GM23338 (cell line): ENCODE data around the gene MTHFSD. TPM values are rescaled to one million over a fixed set of nuclear protein-coding genes. Genes with fewer than 3 reads are reported as not detected.

Experiments used
- ATAC-seq: fragments of 200-7000 bp; cut with Tn5 transposase; 3 replicates; pipeline ENCODE4 v1.9.1; 2020
- DNase-seq: peaks from one replicate; pipeline ENCODE4 v3.0.0-alpha.2; 2015; ENCODE audit warnings: low spot score
- H2AFZ ChIP-seq: fragments of 200-600 bp; sonication (generic); 2 replicates; pipeline ENCODE4 v1.8.0; 2016; ENCODE audit warnings: antibody characterized with exemption, mild to moderate bottlenecking, moderate library complexity
- H3F3A ChIP-seq: fragments of 200-600 bp; sonication (generic); replicated peaks from 2 replicates; pipeline ENCODE4 v1.8.0; 2017; ENCODE audit warnings: antibody characterized with exemption, mixed run types, low read depth
- H3K27ac ChIP-seq: fragments of 200-600 bp; sonication (generic); 2 replicates; pipeline ENCODE4 v1.6.1; 2016; ENCODE audit warnings: low read depth
- H3K27me3 ChIP-seq: fragments of 200-600 bp; sonication (generic); 2 replicates; pipeline ENCODE4 v1.8.0; 2016; ENCODE audit warnings: mild to moderate bottlenecking, mixed run types, moderate library complexity; ENCODE audit not compliant: insufficient read depth
- H3K36me3 ChIP-seq: fragments of 200-600 bp; sonication (generic); 2 replicates; pipeline ENCODE4 v1.8.0; 2016; ENCODE audit warnings: mild to moderate bottlenecking; ENCODE audit not compliant: insufficient read depth
- H3K4me1 ChIP-seq: fragments of 200-600 bp; sonication (generic); 2 replicates; pipeline ENCODE4 v1.8.0; 2016; ENCODE audit warnings: mild to moderate bottlenecking, moderate library complexity; ENCODE audit not compliant: insufficient read depth
- H3K4me2 ChIP-seq: fragments of 200-600 bp; sonication (generic); 2 replicates; pipeline ENCODE4 v1.7.1; 2017; ENCODE audit warnings: mixed run types
- H3K4me3 ChIP-seq: fragments of 200-600 bp; sonication (generic); 2 replicates; pipeline ENCODE4 v1.6.1; 2016; ENCODE audit warnings: mixed run types
- H3K79me2 ChIP-seq: fragments of 200-600 bp; sonication (generic); replicated peaks from 2 replicates; pipeline ENCODE4 v1.8.0; 2017; ENCODE audit warnings: mild to moderate bottlenecking; ENCODE audit not compliant: insufficient read depth
- H3K9me2 ChIP-seq: fragments of 200-600 bp; sonication (generic); 2 replicates; pipeline ENCODE4 v1.8.0; 2017; ENCODE audit not compliant: insufficient read depth
- H4K20me1 ChIP-seq: fragments of 200-600 bp; sonication (generic); replicated peaks from 2 replicates; pipeline ENCODE4 v1.8.0; 2017; ENCODE audit warnings: mild to moderate bottlenecking; ENCODE audit not compliant: insufficient read depth
- H3K27ac Mint-ChIP-seq: 2 replicates; pipeline ENCODE4 v1.8.0; 2020; ENCODE audit warnings: inconsistent platforms, mild to moderate bottlenecking, moderate library complexity, mixed read lengths
- H3K27me3 Mint-ChIP-seq: 3 replicates; pipeline ENCODE4 v1.8.0; 2022; ENCODE audit warnings: low read depth, mild to moderate bottlenecking, moderate library complexity, mixed read lengths, inconsistent platforms; ENCODE audit not compliant: insufficient read depth, poor library complexity
- H3K36me3 Mint-ChIP-seq: 3 replicates; pipeline ENCODE4 v1.8.0; 2021; ENCODE audit warnings: low read depth, mild to moderate bottlenecking, inconsistent platforms, moderate library complexity, mixed read lengths
- H3K4me1 Mint-ChIP-seq: 3 replicates; pipeline ENCODE4 v1.8.0; 2020; ENCODE audit warnings: mild to moderate bottlenecking, inconsistent platforms, mixed read lengths
- H3K4me3 Mint-ChIP-seq: 3 replicates; pipeline ENCODE4 v1.8.0; 2021; ENCODE audit warnings: moderate library complexity, mild to moderate bottlenecking, inconsistent platforms, mixed read lengths
- H3K9me3 Mint-ChIP-seq: 3 replicates; pipeline ENCODE4 v1.8.0; 2020; ENCODE audit warnings: moderate library complexity, mild to moderate bottlenecking, inconsistent platforms, mixed read lengths
- CREB1 ChIP-seq: fragments of 250-450 bp; sonication (Bioruptor Pico); IDR thresholded peaks from 2 replicates; pipeline ENCODE4 v1.5.0; 2020; ENCODE audit warnings: low read depth, mild to moderate bottlenecking, moderate library complexity
- EZH2 ChIP-seq: fragments of 200-600 bp; sonication (generic); IDR thresholded peaks from one replicate; pipeline ENCODE4 v1.8.0; 2017; ENCODE audit warnings: antibody characterized with exemption, mild to moderate bottlenecking, low read depth; ENCODE audit not compliant: unreplicated experiment
- EZH2phosphoT487 ChIP-seq: fragments of 200-600 bp; sonication (generic); IDR thresholded peaks from one replicate; pipeline ENCODE4 v1.8.1; 2018; ENCODE audit warnings: antibody characterized with exemption; ENCODE audit not compliant: unreplicated experiment
- NANOG ChIP-seq: IDR thresholded peaks from 2 replicates; pipeline ENCODE4 v1.6.1; 2016; ENCODE audit warnings: antibody characterized with exemption, borderline replicate concordance
- POLR2AphosphoS5 ChIP-seq: IDR thresholded peaks from 2 replicates; pipeline ENCODE4 v1.6.1; 2016; ENCODE audit warnings: antibody characterized with exemption, low read depth
- STAT1 ChIP-seq: IDR thresholded peaks from one replicate; pipeline ENCODE4 v1.6.1; 2016; ENCODE audit warnings: antibody characterized with exemption; ENCODE audit not compliant: unreplicated experiment
- ZNF114 ChIP-seq: fragments of 250-450 bp; sonication (Bioruptor Pico); IDR thresholded peaks from 2 replicates; pipeline ENCODE4 v1.5.0; 2020; ENCODE audit warnings: mild to moderate bottlenecking, moderate library complexity
- ZNF331 ChIP-seq: fragments of 250-450 bp; sonication (Bioruptor Pico); IDR thresholded peaks from 2 replicates; pipeline ENCODE4 v1.5.0; 2020; ENCODE audit warnings: low read depth, mild to moderate bottlenecking, moderate library complexity
- polyA plus RNA-seq: library from polyadenylated mRNA; unstranded; fragments of >200 nt; fragmentation: Nextera tagmentation; extraction: Ambion mirVana; gene quantifications from 2 replicates; pipeline ENCODE4 v1.2.1, GENCODE V29; 2016
- total RNA-seq: library from RNA; depleted of rRNA; stranded (reverse); fragments of >200 nt; shearing (Covaris generic); gene quantifications from 2 replicates; pipeline ENCODE4 v1.2.3, GENCODE V29; 2014
- TF ChIP-seq, protein P1 (sequence below): IDR thresholded peaks from 2 replicates; pipeline ENCODE4 v1.6.1; 2016; ENCODE audit warnings: antibody characterized with exemption
- TF ChIP-seq, protein P2 (sequence below): fragments of 250-450 bp; sonication (Bioruptor Pico); IDR thresholded peaks from 2 replicates; pipeline ENCODE4 v1.5.0; 2020; ENCODE audit warnings: mild to moderate bottlenecking, moderate library complexity
- TF ChIP-seq, protein P3 (sequence below): IDR thresholded peaks from one replicate; pipeline ENCODE4 v1.6.1; 2018; ENCODE audit warnings: antibody characterized with exemption; ENCODE audit not compliant: unreplicated experiment
- TF ChIP-seq, protein P4 (sequence below), 2 experiments: fragments of 200-600 bp in 1 of 2; sonication (generic) in 1 of 2; conservative IDR thresholded peaks; 2 replicates each; pipeline versions ENCODE4 v1.5.1 to v1.6.1; 2016 to 2017; ENCODE audit warnings: antibody characterized with exemption in 2 of 2, low read depth in 2 of 2, mild to moderate bottlenecking in 2 of 2, moderate library complexity in 1 of 2

MTHFSD gene
- total and polyA plus RNA-seq, 2 experiments from 2014 or later = 7.2 to 8.1 TPM

DNA sequence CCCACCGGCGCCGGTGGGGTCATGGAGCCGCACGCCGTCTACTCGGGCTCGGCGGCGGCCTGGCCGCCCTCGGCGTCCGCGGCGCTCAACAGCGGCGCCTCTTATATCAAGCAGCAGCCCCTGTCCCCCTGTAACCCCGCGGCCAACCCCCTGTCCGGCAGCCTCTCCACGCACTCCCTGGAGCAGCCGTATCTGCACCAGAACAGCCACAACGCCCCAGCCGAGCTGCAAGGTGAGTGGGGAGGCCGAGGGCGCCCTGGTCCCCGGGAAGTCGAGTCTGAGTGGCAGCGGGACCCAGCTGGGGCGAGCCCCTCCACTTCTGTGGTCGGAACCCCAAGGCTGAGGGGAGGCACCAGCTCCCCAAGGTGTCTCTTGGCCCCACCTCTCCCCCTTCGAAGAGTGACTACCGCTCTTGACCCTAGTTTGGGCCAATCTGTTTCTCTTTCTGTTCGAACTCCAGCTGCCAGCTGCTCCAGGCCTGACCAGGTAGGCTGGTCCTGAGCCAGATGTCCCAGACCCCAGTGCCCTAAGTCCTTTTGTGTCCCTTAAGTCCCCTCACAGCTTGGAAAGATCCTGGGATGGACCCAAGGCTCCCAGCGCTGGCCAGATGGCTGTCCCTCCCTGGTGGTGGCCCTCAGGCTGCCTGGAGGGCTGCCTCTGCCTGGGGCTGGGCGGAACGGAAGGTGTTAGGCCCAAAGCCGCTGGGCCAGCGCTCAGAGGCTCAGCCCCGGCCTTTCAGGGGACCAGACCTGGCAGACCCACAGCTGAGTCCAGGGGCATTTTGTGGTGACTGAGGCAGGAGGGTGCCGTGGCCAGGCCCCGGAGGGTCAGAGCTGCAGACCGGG lies 43.5 kb downstream of the MTHFSD start:
- H3K4me2 ChIP-seq = peak overlapping the region; percentile 79; the same call in 1 of the 2 replicates
- no peaks in the 10 kb centered on the region for H3K36me3 ChIP-seq
- DNase-seq = no peak
- 0 out of 2 replicates have a peak, but pooled peaks cover 10% of the 10 kb centered on the region for H3F3A ChIP-seq
- H3K4me3 ChIP-seq = peak overlapping the region; percentile 28; the same call in 1 of the 2 replicates
- Mint-ChIP-seq H3K27me3 (peaks cover 95% of the 10 kb centered on the region), H3K4me3 (peak overlapping the region; percentile 42; the same call in 1 of the 3 replicates), H3K27ac (no peak overlapping the region), H3K9me3 (peaks cover 5% of the 10 kb centered on the region; the same call in 2 of the 3 replicates), H3K4me1 (peaks cover 39% of the 10 kb centered on the region), H3K36me3 (no peaks in the 10 kb centered on the region; the same call in 2 of the 3 replicates)
- TF ChIP-seq NANOG (no peak), CREB1 (CRISPR knock-in tag) (no peak), POLR2AphosphoS5 (no peak), ZNF331 (no peak), EZH2phosphoT487 (peak; percentile 68), STAT1 (no peak), ZNF114 (CRISPR knock-in tag) (no peak), EZH2 (peak; percentile 95)
- TF ChIP-seq, protein P1, sequence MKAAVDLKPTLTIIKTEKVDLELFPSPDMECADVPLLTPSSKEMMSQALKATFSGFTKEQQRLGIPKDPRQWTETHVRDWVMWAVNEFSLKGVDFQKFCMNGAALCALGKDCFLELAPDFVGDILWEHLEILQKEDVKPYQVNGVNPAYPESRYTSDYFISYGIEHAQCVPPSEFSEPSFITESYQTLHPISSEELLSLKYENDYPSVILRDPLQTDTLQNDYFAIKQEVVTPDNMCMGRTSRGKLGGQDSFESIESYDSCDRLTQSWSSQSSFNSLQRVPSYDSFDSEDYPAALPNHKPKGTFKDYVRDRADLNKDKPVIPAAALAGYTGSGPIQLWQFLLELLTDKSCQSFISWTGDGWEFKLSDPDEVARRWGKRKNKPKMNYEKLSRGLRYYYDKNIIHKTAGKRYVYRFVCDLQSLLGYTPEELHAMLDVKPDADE = no peak
- TF ChIP-seq, protein P2, sequence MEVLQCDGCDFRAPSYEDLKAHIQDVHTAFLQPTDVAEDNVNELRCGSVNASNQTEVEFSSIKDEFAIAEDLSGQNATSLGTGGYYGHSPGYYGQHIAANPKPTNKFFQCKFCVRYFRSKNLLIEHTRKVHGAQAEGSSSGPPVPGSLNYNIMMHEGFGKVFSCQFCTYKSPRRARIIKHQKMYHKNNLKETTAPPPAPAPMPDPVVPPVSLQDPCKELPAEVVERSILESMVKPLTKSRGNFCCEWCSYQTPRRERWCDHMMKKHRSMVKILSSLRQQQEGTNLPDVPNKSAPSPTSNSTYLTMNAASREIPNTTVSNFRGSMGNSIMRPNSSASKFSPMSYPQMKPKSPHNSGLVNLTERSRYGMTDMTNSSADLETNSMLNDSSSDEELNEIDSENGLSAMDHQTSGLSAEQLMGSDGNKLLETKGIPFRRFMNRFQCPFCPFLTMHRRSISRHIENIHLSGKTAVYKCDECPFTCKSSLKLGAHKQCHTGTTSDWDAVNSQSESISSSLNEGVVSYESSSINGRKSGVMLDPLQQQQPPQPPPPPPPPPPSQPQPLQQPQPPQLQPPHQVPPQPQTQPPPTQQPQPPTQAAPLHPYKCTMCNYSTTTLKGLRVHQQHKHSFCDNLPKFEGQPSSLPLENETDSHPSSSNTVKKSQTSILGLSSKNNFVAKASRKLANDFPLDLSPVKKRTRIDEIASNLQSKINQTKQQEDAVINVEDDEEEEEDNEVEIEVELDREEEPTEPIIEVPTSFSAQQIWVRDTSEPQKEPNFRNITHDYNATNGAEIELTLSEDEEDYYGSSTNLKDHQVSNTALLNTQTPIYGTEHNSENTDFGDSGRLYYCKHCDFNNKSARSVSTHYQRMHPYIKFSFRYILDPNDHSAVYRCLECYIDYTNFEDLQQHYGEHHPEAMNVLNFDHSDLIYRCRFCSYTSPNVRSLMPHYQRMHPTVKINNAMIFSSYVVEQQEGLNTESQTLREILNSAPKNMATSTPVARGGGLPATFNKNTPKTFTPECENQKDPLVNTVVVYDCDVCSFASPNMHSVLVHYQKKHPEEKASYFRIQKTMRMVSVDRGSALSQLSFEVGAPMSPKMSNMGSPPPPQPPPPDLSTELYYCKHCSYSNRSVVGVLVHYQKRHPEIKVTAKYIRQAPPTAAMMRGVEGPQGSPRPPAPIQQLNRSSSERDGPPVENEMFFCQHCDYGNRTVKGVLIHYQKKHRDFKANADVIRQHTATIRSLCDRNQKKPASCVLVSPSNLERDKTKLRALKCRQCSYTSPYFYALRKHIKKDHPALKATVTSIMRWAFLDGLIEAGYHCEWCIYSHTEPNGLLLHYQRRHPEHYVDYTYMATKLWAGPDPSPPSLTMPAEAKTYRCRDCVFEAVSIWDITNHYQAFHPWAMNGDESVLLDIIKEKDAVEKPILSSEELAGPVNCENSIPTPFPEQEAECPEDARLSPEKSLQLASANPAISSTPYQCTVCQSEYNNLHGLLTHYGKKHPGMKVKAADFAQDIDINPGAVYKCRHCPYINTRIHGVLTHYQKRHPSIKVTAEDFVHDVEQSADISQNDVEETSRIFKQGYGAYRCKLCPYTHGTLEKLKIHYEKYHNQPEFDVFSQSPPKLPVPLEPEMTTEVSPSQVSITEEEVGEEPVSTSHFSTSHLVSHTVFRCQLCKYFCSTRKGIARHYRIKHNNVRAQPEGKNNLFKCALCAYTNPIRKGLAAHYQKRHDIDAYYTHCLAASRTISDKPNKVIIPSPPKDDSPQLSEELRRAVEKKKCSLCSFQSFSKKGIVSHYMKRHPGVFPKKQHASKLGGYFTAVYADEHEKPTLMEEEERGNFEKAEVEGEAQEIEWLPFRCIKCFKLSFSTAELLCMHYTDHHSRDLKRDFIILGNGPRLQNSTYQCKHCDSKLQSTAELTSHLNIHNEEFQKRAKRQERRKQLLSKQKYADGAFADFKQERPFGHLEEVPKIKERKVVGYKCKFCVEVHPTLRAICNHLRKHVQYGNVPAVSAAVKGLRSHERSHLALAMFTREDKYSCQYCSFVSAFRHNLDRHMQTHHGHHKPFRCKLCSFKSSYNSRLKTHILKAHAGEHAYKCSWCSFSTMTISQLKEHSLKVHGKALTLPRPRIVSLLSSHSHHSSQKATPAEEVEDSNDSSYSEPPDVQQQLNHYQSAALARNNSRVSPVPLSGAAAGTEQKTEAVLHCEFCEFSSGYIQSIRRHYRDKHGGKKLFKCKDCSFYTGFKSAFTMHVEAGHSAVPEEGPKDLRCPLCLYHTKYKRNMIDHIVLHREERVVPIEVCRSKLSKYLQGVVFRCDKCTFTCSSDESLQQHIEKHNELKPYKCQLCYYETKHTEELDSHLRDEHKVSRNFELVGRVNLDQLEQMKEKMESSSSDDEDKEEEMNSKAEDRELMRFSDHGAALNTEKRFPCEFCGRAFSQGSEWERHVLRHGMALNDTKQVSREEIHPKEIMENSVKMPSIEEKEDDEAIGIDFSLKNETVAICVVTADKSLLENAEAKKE (CRISPR knock-in tag) = no peak
- TF ChIP-seq, protein P3, sequence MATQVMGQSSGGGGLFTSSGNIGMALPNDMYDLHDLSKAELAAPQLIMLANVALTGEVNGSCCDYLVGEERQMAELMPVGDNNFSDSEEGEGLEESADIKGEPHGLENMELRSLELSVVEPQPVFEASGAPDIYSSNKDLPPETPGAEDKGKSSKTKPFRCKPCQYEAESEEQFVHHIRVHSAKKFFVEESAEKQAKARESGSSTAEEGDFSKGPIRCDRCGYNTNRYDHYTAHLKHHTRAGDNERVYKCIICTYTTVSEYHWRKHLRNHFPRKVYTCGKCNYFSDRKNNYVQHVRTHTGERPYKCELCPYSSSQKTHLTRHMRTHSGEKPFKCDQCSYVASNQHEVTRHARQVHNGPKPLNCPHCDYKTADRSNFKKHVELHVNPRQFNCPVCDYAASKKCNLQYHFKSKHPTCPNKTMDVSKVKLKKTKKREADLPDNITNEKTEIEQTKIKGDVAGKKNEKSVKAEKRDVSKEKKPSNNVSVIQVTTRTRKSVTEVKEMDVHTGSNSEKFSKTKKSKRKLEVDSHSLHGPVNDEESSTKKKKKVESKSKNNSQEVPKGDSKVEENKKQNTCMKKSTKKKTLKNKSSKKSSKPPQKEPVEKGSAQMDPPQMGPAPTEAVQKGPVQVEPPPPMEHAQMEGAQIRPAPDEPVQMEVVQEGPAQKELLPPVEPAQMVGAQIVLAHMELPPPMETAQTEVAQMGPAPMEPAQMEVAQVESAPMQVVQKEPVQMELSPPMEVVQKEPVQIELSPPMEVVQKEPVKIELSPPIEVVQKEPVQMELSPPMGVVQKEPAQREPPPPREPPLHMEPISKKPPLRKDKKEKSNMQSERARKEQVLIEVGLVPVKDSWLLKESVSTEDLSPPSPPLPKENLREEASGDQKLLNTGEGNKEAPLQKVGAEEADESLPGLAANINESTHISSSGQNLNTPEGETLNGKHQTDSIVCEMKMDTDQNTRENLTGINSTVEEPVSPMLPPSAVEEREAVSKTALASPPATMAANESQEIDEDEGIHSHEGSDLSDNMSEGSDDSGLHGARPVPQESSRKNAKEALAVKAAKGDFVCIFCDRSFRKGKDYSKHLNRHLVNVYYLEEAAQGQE = no peak
- TF ChIP-seq, protein P4, sequence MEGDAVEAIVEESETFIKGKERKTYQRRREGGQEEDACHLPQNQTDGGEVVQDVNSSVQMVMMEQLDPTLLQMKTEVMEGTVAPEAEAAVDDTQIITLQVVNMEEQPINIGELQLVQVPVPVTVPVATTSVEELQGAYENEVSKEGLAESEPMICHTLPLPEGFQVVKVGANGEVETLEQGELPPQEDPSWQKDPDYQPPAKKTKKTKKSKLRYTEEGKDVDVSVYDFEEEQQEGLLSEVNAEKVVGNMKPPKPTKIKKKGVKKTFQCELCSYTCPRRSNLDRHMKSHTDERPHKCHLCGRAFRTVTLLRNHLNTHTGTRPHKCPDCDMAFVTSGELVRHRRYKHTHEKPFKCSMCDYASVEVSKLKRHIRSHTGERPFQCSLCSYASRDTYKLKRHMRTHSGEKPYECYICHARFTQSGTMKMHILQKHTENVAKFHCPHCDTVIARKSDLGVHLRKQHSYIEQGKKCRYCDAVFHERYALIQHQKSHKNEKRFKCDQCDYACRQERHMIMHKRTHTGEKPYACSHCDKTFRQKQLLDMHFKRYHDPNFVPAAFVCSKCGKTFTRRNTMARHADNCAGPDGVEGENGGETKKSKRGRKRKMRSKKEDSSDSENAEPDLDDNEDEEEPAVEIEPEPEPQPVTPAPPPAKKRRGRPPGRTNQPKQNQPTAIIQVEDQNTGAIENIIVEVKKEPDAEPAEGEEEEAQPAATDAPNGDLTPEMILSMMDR (conservative IDR thresholded peaks at IDR 0.05; ENCODE audit: low read depth in 2 of 2) = no peak
- peaks cover 33% of the 10 kb centered on the region for H3K4me1 ChIP-seq
- peaks cover 100% of the 10 kb centered on the region for H3K27me3 ChIP-seq
- no peaks in the 10 kb centered on the region for H3K9me2 ChIP-seq
- no peak for ATAC-seq
- H2AFZ ChIP-seq = no peak overlapping the region
- H3K27ac ChIP-seq = no peak overlapping the region
- H4K20me1 ChIP-seq = peaks cover 19% of the 10 kb centered on the region
- H3K79me2 ChIP-seq = no peaks in the 10 kb centered on the region
